H9 (cell line): ENCODE data around the gene CCDC158. TPM values are rescaled to one million over a fixed set of nuclear protein-coding genes. Genes with fewer than 3 reads are reported as not detected.

ENCODE experiments used
- DNase-seq: peaks from one replicate; pipeline ENCODE4 v3.0.0-alpha.2; 2017
- H2AFZ ChIP-seq: one replicate; pipeline ENCODE4 v1.6.1; 2013; ENCODE audit warnings: mild to moderate bottlenecking, low read length, control low read depth, moderate library complexity
- H2AK5ac ChIP-seq: 2 replicates; pipeline ENCODE4 v1.6.1; 2013; ENCODE audit warnings: low read length, control low read depth, mixed read lengths; ENCODE audit not compliant: insufficient read length
- H2BK120ac ChIP-seq: one replicate; pipeline ENCODE4 v1.6.1; 2013; ENCODE audit warnings: low read depth, mild to moderate bottlenecking, low read length, control low read depth, inconsistent platforms; ENCODE audit not compliant: poor library complexity, severe bottlenecking
- H2BK12ac ChIP-seq: 2 replicates; pipeline ENCODE4 v1.6.1; 2013; ENCODE audit warnings: low read length, control low read depth, mixed read lengths, low read depth; ENCODE audit not compliant: insufficient read length
- H2BK15ac ChIP-seq: 2 replicates; pipeline ENCODE4 v1.6.1; 2013; ENCODE audit warnings: low read depth, low read length, control low read depth
- H2BK20ac ChIP-seq: one replicate; pipeline ENCODE4 v1.6.1; 2013; ENCODE audit warnings: low read depth, mild to moderate bottlenecking, low read length, control low read depth, inconsistent platforms; ENCODE audit not compliant: poor library complexity, severe bottlenecking
- H2BK5ac ChIP-seq: 2 replicates; pipeline ENCODE4 v1.6.1; 2013; ENCODE audit warnings: low read length, control low read depth, mixed read lengths; ENCODE audit not compliant: insufficient read length
- H3K14ac ChIP-seq: 2 replicates; pipeline ENCODE4 v1.6.1; 2013; ENCODE audit warnings: low read length, control low read depth; ENCODE audit not compliant: insufficient read depth
- H3K18ac ChIP-seq: 2 replicates; pipeline ENCODE4 v1.6.1; 2013; ENCODE audit warnings: low read depth, mild to moderate bottlenecking, mixed read lengths, low read length, control low read depth; ENCODE audit not compliant: insufficient read length
- H3K23ac ChIP-seq: 2 replicates; pipeline ENCODE4 v1.6.1; 2013; ENCODE audit warnings: low read length, control low read depth, mixed read lengths, low read depth; ENCODE audit not compliant: insufficient read length
- H3K23me2 ChIP-seq: 2 replicates; pipeline ENCODE4 v1.6.1; 2013; ENCODE audit warnings: low read depth, mild to moderate bottlenecking, mixed read lengths, low read length, control low read depth; ENCODE audit not compliant: insufficient read length, poor library complexity, severe bottlenecking
- H3K27ac ChIP-seq: 2 replicates; pipeline ENCODE4 v1.5.1; 2013; ENCODE audit warnings: low read length, control low read depth, mixed read lengths, low read depth; ENCODE audit not compliant: insufficient read length
- H3K27me3 ChIP-seq: 2 replicates; pipeline ENCODE4 v1.6.1; 2013; ENCODE audit warnings: low read length, control low read depth, inconsistent platforms; ENCODE audit not compliant: insufficient read depth
- H3K4ac ChIP-seq: 2 replicates; pipeline ENCODE4 v1.6.1; 2013; ENCODE audit warnings: low read depth, mild to moderate bottlenecking, control low read depth, inconsistent platforms, low read length, moderate library complexity
- H3K4me1 ChIP-seq: 2 replicates; pipeline ENCODE4 v1.6.1; 2013; ENCODE audit warnings: low read length, control low read depth, inconsistent platforms; ENCODE audit not compliant: insufficient read depth
- H3K4me2 ChIP-seq: 2 replicates; pipeline ENCODE4 v1.6.1; 2013; ENCODE audit warnings: low read length, control low read depth, mixed read lengths; ENCODE audit not compliant: insufficient read length, insufficient read depth
- H3K56ac ChIP-seq: 2 replicates; pipeline ENCODE4 v1.6.1; 2013; ENCODE audit warnings: low read depth, mild to moderate bottlenecking, mixed read lengths, low read length, control low read depth; ENCODE audit not compliant: insufficient read length
- H3K79me1 ChIP-seq: 2 replicates; pipeline ENCODE4 v1.6.1; 2013; ENCODE audit warnings: low read depth, mild to moderate bottlenecking, moderate library complexity, low read length, control low read depth, inconsistent platforms; ENCODE audit not compliant: insufficient read depth, poor library complexity, severe bottlenecking
- H3K79me2 ChIP-seq: 2 replicates; pipeline ENCODE4 v1.6.1; 2013; ENCODE audit warnings: low read length, control low read depth, inconsistent platforms; ENCODE audit not compliant: insufficient read depth
- H3K9ac ChIP-seq: 2 replicates; pipeline ENCODE4 v1.6.1; 2013; ENCODE audit warnings: low read length, control low read depth, mixed read lengths; ENCODE audit not compliant: insufficient read length; ENCODE audit errors: extremely low read depth
- H3K9me3 ChIP-seq: one replicate; pipeline ENCODE4 v1.6.1; 2013; ENCODE audit warnings: low read depth, low read length, inconsistent platforms; ENCODE audit not compliant: control insufficient read depth
- H3T11ph ChIP-seq: one replicate; pipeline ENCODE4 v1.6.1; 2013; ENCODE audit warnings: mild to moderate bottlenecking, low read length, control low read depth, inconsistent platforms
- H4K20me1 ChIP-seq: one replicate; pipeline ENCODE4 v1.6.1; 2013; ENCODE audit not compliant: control insufficient read depth, insufficient read length, insufficient read depth
- H4K5ac ChIP-seq: 2 replicates; pipeline ENCODE4 v1.6.1; 2013; ENCODE audit warnings: low read depth, mild to moderate bottlenecking, mixed read lengths, low read length, control low read depth; ENCODE audit not compliant: insufficient read length
- H4K8ac ChIP-seq: replicated peaks from 2 replicates; pipeline ENCODE4 v1.6.1; 2013; ENCODE audit warnings: low read length, control low read depth, mixed read lengths, low read depth; ENCODE audit not compliant: insufficient read length
- H4K91ac ChIP-seq: 2 replicates; pipeline ENCODE4 v1.6.1; 2013; ENCODE audit warnings: low read depth, mild to moderate bottlenecking, moderate library complexity, mixed read lengths, low read length, control low read depth; ENCODE audit not compliant: insufficient read length
- H3K27ac Mint-ChIP-seq, 3 experiments: 2 replicates in 2 of 3; 3 replicates in 1 of 3; pipeline ENCODE4 v1.8.0; 2020 to 2021; ENCODE audit warnings: mixed read lengths in 3 of 3, mild to moderate bottlenecking in 1 of 3, moderate library complexity in 1 of 3
- H3K27me3 Mint-ChIP-seq: 2 replicates; pipeline ENCODE4 v1.8.0; 2021; ENCODE audit warnings: low read depth, mild to moderate bottlenecking, moderate library complexity, mixed read lengths
- H3K36me3 Mint-ChIP-seq, 3 experiments: 2 replicates in 2 of 3; 3 replicates in 1 of 3; pipeline ENCODE4 v1.8.0; 2020 to 2021; ENCODE audit warnings: low read depth in 3 of 3, mixed read lengths in 3 of 3; ENCODE audit not compliant: insufficient read depth in 1 of 3
- H3K4me1 Mint-ChIP-seq, 2 experiments: 2 replicates each; pipeline ENCODE4 v1.8.0; 2020; ENCODE audit warnings: mixed read lengths in 2 of 2
- H3K4me3 Mint-ChIP-seq, 2 experiments: 2 replicates in 1 of 2; 3 replicates in 1 of 2; pipeline ENCODE4 v1.8.0; 2020 to 2021; ENCODE audit warnings: mild to moderate bottlenecking in 2 of 2, mixed read lengths in 2 of 2, moderate library complexity in 1 of 2
- H3K9me3 Mint-ChIP-seq, 2 experiments: 2 replicates in 1 of 2; 3 replicates in 1 of 2; pipeline ENCODE4 v1.8.0; 2020; ENCODE audit warnings: mild to moderate bottlenecking in 2 of 2, mixed read lengths in 2 of 2, moderate library complexity in 1 of 2
- WGBS: extraction: QIAGEN DNeasy Blood & Tissue Kit; methylation state at CpG from one replicate; pipeline ENCODE4 v1.1.7; 2013; ENCODE audit warnings: missing lambda C conversion rate, low lambda C conversion rate, mixed read lengths; ENCODE audit not compliant: insufficient read length; ENCODE audit errors: extremely low coverage; 5-methylcytosine and 5-hydroxymethylcytosine counted together
- total RNA-seq: library from RNA; stranded (reverse); gene quantifications from 2 replicates; pipeline ENCODE4 v1.2.1, GENCODE V29; 2021
- TF ChIP-seq, protein P1 (sequence below): fragments of 200-600 bp; sonication (generic); conservative IDR thresholded peaks from 3 replicates; pipeline ENCODE4 v1.8.0; 2021; ENCODE audit warnings: antibody characterized with exemption, mild to moderate bottlenecking

Gene CCDC158
- total RNA-seq, 1 experiment from 2014 or later, result not detected

DNA sequence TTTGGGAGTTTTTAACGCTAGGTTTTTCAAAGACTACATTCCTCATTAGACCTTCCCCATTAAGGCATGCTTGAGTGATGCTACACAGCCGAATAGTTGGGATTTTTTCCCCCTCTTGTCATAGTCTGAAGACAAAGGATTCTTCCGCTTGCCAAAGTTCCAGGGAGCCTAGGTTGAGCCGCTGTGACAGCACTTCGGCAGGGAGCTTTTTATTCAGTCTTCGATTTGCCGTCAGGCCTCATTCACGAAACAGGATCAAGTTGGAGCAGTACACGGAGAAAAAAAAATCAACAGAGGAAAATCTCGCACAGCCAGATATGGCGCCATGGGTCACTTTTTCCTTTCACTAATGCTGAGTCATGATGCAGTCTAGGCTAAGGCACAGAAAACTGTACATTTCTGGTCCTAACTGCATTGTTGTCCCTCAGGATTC is 38.4 kb upstream of the CCDC158 start:
- Histone ChIP-seq H4K91ac (no peak overlapping the region), H3K23me2 (no peaks in the 10 kb centered on the region), H3K4me2 (peak overlapping the region; percentile 52), H4K8ac (no peak overlapping the region), H3K56ac (no peak overlapping the region), H3K79me1 (no peaks in the 10 kb centered on the region), H3K9me3 (peaks cover 14% of the 10 kb centered on the region), H2AFZ (no peak overlapping the region), H2BK15ac (no peak overlapping the region), H3K4ac (no peak overlapping the region; the same call in 1 of the 2 replicates), H4K5ac (peak overlapping the region; percentile 85), H3K14ac (peak overlapping the region; percentile 56; the same call in 1 of the 2 replicates), H3K18ac (peak overlapping the region; percentile 86), H4K20me1 (no peaks in the 10 kb centered on the region), H2BK12ac (peak overlapping the region; percentile 71), H3K23ac (peak overlapping the region; percentile 84), H3K79me2 (no peaks in the 10 kb centered on the region), H2BK120ac (peak overlapping the region; percentile 93), H3K27ac (peak overlapping the region; percentile 96), H3K4me1 (peaks cover 4% of the 10 kb centered on the region; the same call in 1 of the 2 replicates), H2AK5ac (peak overlapping the region; percentile 9), H2BK20ac (peak overlapping the region; percentile 97), H3K27me3 (no peaks in the 10 kb centered on the region), H3K9ac (peak overlapping the region; percentile 50), H3T11ph (peak overlapping the region; percentile 94), H2BK5ac (peak overlapping the region; percentile 86)
- Mint-ChIP-seq H3K27ac (peak overlapping the region; percentile 47 to 98 (median 97)), H3K9me3 (peaks cover 17 to 28% of the 10 kb centered on the region in 2 experiments), H3K36me3 (peaks cover 18 to 29% (median 22%) of the 10 kb centered on the region in 3 experiments), H3K4me3 (peak overlapping the region; percentile 18 to 21; a peak in 4 of 5 replicates), H3K27me3 (no peaks in the 10 kb centered on the region), H3K4me1 (peaks cover 34 to 37% of the 10 kb centered on the region in 2 experiments)
- TF ChIP-seq, protein P1, sequence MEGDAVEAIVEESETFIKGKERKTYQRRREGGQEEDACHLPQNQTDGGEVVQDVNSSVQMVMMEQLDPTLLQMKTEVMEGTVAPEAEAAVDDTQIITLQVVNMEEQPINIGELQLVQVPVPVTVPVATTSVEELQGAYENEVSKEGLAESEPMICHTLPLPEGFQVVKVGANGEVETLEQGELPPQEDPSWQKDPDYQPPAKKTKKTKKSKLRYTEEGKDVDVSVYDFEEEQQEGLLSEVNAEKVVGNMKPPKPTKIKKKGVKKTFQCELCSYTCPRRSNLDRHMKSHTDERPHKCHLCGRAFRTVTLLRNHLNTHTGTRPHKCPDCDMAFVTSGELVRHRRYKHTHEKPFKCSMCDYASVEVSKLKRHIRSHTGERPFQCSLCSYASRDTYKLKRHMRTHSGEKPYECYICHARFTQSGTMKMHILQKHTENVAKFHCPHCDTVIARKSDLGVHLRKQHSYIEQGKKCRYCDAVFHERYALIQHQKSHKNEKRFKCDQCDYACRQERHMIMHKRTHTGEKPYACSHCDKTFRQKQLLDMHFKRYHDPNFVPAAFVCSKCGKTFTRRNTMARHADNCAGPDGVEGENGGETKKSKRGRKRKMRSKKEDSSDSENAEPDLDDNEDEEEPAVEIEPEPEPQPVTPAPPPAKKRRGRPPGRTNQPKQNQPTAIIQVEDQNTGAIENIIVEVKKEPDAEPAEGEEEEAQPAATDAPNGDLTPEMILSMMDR, result no peak
- WGBS, result no CpG with 5 or more reads among the region's 11 CpGs
- peak; percentile 80 for DNase-seq
